Retinal pigment epithelial cell (primary cell): ENCODE measurements around the gene IDH3G.
A peak's percentile ranks its signal among the peaks of the same experiment; 100 is the strongest.

Source experiments
- DNase-seq: peaks from one replicate; pipeline ENCODE4 v3.0.0-alpha.2; 2010; ENCODE audit warnings: low read depth
- H3K4me3 ChIP-seq: 2 replicates; pipeline ENCODE4 v1.5.1; 2011; ENCODE audit warnings: mild to moderate bottlenecking, low read length, control low read depth, moderate library complexity
- CTCF ChIP-seq: conservative IDR thresholded peaks from 2 replicates; pipeline ENCODE4 v1.5.1; 2011; ENCODE audit warnings: low read depth, low read length, control low read depth, inconsistent platforms

IDH3G gene

GRCh38 chrX:153786669-153787068 is 7.5 kb downstream of the IDH3G start:
- H3K4me3 ChIP-seq, result no peak overlapping the region

GRCh38 chrX:153784325-153784967 is 9.7 kb downstream of the IDH3G start:
- H3K4me3 ChIP-seq, result no peak overlapping the region
- no peak for DNase-seq
- TF ChIP-seq CTCF, result no peak

More at GRCh38 chrX:153786669-153787068, 7.5 kb downstream of the IDH3G start:
- no peak for DNase-seq
- no peak for TF ChIP-seq CTCF

- no peak for TF ChIP-seq CTCF
- no peak overlapping the region for H3K4me3 ChIP-seq
- no peak for DNase-seq
Observed at GRCh38 chrX:153783378-153784013, 10.7 kb downstream of the IDH3G start.

- TF ChIP-seq CTCF, result no peak
- DNase-seq, result no peak
- H3K4me3 ChIP-seq, result no peak overlapping the region
Observed at GRCh38 chrX:153782871-153783270, 11.3 kb downstream of the IDH3G start.

- no peak for DNase-seq
- peak; percentile 17 for TF ChIP-seq CTCF
Observed at GRCh38 chrX:153782313-153782712, 11.9 kb downstream of the IDH3G start.

GRCh38 chrX:153781428-153782047 is 12.6 kb downstream of the IDH3G start:
- no peak for TF ChIP-seq CTCF
- DNase-seq, result no peak
- H3K4me3 ChIP-seq, result no peak overlapping the region

More at GRCh38 chrX:153782313-153782712, 11.9 kb downstream of the IDH3G start:
- no peak overlapping the region for H3K4me3 ChIP-seq
